Stomach (tissue), 9 donors: ENCODE results near the gene KCNK18. TPM values are rescaled to one million over a fixed set of nuclear protein-coding genes. Genes with fewer than 3 reads are reported as not detected.

Experiments
- DNase-seq, 2 donors: peaks; one replicate each; pipeline versions ENCODE4 v3.0.0 to v3.0.0-alpha.2; 2013 to 2019
- H3K27ac ChIP-seq, 5 donors: fragments of 200-600 bp in 4 of 5; sonication (generic) in 4 of 5; one replicate each; pipeline ENCODE4 v1.5.1; 2013 to 2019; ENCODE audit warnings: mild to moderate bottlenecking in 1 of 5, moderate library complexity in 1 of 5
- H3K27me3 ChIP-seq, 3 donors: fragments of 200-600 bp; sonication (generic); one replicate each; pipeline ENCODE4 v1.5.1; 2017 to 2019; ENCODE audit warnings: mixed run types in 1 of 3
- H3K36me3 ChIP-seq, 4 donors: fragments of 200-600 bp; sonication (generic); 1 replicate in 3 of 4; 2 replicates in 1 of 4; pipeline ENCODE4 v1.5.1; 2016 to 2019
- H3K4me1 ChIP-seq, 4 donors: fragments of 200-600 bp; sonication (generic); one replicate each; pipeline ENCODE4 v1.5.1; 2016 to 2019
- H3K4me3 ChIP-seq, 4 donors: fragments of 200-600 bp; sonication (generic) in 3 of 4; one replicate each; pipeline ENCODE4 v1.5.1; 2016 to 2019; ENCODE audit warnings: mild to moderate bottlenecking in 1 of 4
- H3K9me3 ChIP-seq, 4 donors: fragments of 200-600 bp; sonication (generic); one replicate each; pipeline ENCODE4 v1.5.1; 2016 to 2019
- EP300 ChIP-seq: sonication (generic); formaldehyde crosslinking; IDR thresholded peaks from one replicate; pipeline ENCODE4 v1.6.1; 2017; ENCODE audit warnings: antibody characterized with exemption
- POLR2A ChIP-seq, 4 donors: fragments of 450-650 bp; IDR thresholded peaks; one replicate each; pipeline ENCODE4 v1.6.1; 2016; ENCODE audit warnings: antibody characterized with exemption in 4 of 4, control low read depth in 2 of 4, mild to moderate bottlenecking in 1 of 4, moderate library complexity in 1 of 4
- POLR2AphosphoS5 ChIP-seq, 3 donors: sonication (generic); formaldehyde crosslinking; IDR thresholded peaks; one replicate each; pipeline ENCODE4 v1.6.1; 2016; ENCODE audit warnings: antibody characterized with exemption in 3 of 3
- WGBS, 5 donors: extraction: QIAGEN DNeasy Blood & Tissue Kit in 3 of 5; methylation state at CpG; one replicate each; pipeline versions ENCODE4 v1.1.5 to v1.1.7; 2013 to 2018; 5-methylcytosine and 5-hydroxymethylcytosine counted together
- intact Hi-C: fragments of 100-400 bp; cut with DNase I; formaldehyde crosslinking; loops from one replicate; pipeline ENCODE4 v1.15.1; 2023; ENCODE audit warnings: low total_unique reads
- polyA plus RNA-seq, 3 donors: library from polyadenylated mRNA; stranded (reverse); fragments of 200-250 nt; gene quantifications; one replicate each; pipeline ENCODE4 v1.2.3, GENCODE V29; 2013
- total RNA-seq, 5 donors: library from RNA; depleted of rRNA; stranded (reverse); fragments of >200 nt; gene quantifications; one replicate each; pipeline versions ENCODE4 v1.1.0 to v1.2.3, GENCODE V29; 2014 to 2016
- TF ChIP-seq, protein P1 (sequence below), 7 experiments: fragments of 450-650 bp in 4 of 7; fragments of 200-600 bp in 3 of 7; sonication (generic) in 3 of 7; IDR thresholded peaks; one replicate each; pipeline ENCODE4 v1.5.1; 2016 to 2019; ENCODE audit warnings: antibody characterized with exemption in 7 of 7, control low read depth in 2 of 7, mild to moderate bottlenecking in 1 of 7
- donor health status: healthy with polysubstance abuse.
- donor health status: Bipolar disorder and iron deficiency.
- donor health status: healthy.

Gene KCNK18
- total and polyA plus RNA-seq, 8 donors, result not detected

DNA sequence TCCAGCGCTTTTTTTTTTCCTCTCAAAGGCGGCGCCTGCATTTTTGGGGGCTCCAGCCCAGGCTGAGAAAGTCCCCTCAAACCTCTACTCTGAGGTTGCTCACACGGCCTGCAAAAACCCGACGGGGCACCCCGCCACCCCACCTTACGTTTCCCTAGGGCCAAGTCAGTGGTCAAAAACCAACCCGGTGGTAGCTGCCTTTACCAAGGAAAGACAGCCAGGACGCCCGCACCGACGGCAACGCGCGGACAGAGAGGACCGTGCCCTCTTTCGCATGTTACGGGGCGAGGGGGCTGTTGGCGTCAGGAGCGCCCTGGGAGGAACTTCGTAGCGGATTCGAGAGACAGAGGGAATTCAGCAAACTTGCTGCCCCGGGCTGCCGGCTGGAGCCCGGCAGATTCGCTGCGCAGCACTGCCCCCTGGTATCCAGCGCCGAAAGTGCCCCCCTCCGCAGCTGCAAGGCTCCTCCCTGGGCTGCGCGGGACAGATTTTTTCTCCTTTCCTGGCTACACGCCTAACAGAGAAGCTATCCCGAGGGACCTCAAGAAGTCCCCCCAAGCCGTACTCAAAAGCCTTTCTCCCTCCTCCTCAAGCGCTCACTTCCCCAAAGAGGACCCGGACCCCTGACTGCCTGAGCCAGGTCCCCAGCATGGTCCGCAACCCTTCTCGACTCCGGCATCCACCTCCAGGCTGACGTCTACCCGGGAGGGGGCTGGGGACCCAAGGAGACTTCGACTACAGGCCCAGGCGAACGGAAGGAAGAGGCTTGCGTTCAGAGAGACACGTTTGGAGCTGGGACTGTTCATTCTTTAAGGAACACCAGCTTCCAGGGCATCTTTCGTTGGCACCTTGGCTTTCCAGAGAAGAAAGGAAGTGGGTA lies 31.5 kb upstream of the KCNK18 start:
- Histone ChIP-seq H3K36me3 (no peaks in the 10 kb centered on the region), H3K27me3 (peaks cover 31 to 100% (median 99%) of the 10 kb centered on the region in 3 donors), H3K27ac (no peak overlapping the region), H3K9me3 (no peaks in the 10 kb centered on the region), H3K4me3 (peak overlapping the region; percentile 13 to 46 (median 29)), H3K4me1 (peaks cover 24 to 58% (median 51%) of the 10 kb centered on the region in 4 donors)
- TF ChIP-seq EP300 (no peak), POLR2A (IDR thresholded peaks at IDR 0.05) (no peak), POLR2AphosphoS5 (IDR thresholded peaks at IDR 0.05) (no peak)
- TF ChIP-seq, protein P1, sequence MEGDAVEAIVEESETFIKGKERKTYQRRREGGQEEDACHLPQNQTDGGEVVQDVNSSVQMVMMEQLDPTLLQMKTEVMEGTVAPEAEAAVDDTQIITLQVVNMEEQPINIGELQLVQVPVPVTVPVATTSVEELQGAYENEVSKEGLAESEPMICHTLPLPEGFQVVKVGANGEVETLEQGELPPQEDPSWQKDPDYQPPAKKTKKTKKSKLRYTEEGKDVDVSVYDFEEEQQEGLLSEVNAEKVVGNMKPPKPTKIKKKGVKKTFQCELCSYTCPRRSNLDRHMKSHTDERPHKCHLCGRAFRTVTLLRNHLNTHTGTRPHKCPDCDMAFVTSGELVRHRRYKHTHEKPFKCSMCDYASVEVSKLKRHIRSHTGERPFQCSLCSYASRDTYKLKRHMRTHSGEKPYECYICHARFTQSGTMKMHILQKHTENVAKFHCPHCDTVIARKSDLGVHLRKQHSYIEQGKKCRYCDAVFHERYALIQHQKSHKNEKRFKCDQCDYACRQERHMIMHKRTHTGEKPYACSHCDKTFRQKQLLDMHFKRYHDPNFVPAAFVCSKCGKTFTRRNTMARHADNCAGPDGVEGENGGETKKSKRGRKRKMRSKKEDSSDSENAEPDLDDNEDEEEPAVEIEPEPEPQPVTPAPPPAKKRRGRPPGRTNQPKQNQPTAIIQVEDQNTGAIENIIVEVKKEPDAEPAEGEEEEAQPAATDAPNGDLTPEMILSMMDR (IDR thresholded peaks at IDR 0.05), result peak in 3 of 7 experiments; percentile 28 to 40 (median 36)
- intact Hi-C loops, result no loop called here
- peak in 1 of 2 donors; percentile 77 for DNase-seq
- WGBS, 5 donors, result 2 to 6% (median 4%) methylated on average over 29 to 51 of the region's 51 CpGs

DNA sequence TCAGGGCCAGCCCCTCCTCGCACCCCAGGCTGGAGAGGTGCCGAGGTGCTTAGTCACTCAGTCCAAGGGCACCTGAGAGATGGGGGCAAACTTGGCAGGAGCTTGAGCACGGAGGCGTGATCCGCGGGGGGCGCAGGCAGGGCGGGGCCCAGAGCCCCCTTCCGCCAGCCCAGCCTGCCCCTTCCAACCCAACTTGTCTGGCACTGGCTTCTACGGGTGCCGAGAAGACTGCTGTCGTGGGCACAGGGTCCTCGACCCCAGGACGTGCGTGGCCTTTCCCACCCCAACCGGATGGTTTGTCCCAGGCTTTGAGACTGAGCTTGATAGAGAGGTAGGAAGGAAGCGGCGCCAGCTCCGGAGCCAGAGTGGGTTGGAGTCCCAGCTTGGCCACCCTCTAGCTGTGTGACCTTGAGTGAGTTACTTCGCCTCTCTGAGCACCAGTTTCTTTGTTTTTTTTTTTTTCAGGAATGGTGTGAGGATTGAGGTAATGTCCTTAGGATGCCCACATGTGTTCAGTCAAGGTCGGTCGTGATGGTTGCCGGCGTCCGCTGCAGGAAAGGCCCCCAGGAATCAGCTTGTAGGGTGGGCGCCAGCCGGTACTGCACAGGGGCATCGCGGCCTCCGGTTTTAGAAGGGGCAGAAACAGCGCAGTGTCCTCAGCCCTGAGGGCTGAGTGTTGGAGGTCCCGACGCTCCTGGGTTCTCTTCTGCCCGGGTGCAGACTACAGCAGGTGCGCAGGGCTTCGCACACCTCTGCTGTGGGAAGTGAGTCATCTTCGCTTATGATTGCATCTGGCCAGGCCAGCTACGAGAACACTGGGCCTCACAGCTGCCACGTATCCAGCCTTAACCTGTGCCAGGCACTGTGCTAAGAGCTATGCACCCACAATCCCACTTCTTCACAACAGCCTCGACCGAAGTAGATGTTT lies 30.6 kb upstream of the KCNK18 start:
- TF ChIP-seq, protein P1 (IDR thresholded peaks at IDR 0.05), result no peak
- no peak for TF ChIP-seq EP300
- no peak for TF ChIP-seq POLR2AphosphoS5 (IDR thresholded peaks at IDR 0.05)
- no peak for TF ChIP-seq POLR2A (IDR thresholded peaks at IDR 0.05)
- Histone ChIP-seq H3K36me3 (no peaks in the 10 kb centered on the region), H3K4me1 (peaks cover 24 to 58% (median 51%) of the 10 kb centered on the region in 4 donors), H3K27me3 (peaks cover 22 to 100% (median 92%) of the 10 kb centered on the region in 3 donors), H3K4me3 (no peak overlapping the region), H3K27ac (no peak overlapping the region), H3K9me3 (no peaks in the 10 kb centered on the region)
- WGBS, 5 donors, result 9 to 17% (median 10%) methylated on average over 33 to 41 of the region's 41 CpGs
- peak in 1 of 2 donors; percentile 21 for DNase-seq
- intact Hi-C loops, result no loop called here

DNA sequence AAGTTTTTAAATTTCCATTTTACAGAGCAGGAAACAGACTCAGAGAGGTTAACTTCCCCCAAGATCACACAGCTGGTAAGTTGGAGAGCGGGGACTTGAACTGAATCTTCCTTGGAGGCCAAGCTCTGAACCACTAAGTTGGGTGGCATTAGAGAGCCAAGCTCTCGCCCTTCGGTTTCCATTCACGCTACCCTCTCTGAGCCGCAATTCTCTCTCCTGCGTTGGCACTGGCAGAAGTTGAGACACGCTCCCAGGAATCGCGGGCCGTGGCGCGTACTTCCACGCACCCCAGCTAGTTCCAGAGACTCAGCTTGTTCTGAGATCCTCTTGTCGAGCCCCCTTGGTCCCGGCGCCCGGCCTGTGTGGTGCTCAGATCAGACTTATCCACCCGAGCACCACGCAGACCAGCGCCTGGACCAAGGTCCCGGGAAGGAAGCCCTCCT lies 29.9 kb upstream of the KCNK18 start:
- DNase-seq, result no peak
- Histone ChIP-seq H3K9me3 (no peaks in the 10 kb centered on the region), H3K27me3 (peaks cover 21 to 100% (median 90%) of the 10 kb centered on the region in 3 donors), H3K4me3 (peak overlapping the region in 1 of 4 donors; percentile 41), H3K4me1 (peaks cover 24 to 55% (median 48%) of the 10 kb centered on the region in 4 donors), H3K27ac (no peak overlapping the region), H3K36me3 (no peaks in the 10 kb centered on the region)
- TF ChIP-seq EP300, result no peak
- TF ChIP-seq, protein P1 (IDR thresholded peaks at IDR 0.05), result no peak
- no peak for TF ChIP-seq POLR2AphosphoS5 (IDR thresholded peaks at IDR 0.05)
- TF ChIP-seq POLR2A (IDR thresholded peaks at IDR 0.05), result no peak
- intact Hi-C loops, result no loop called here
- WGBS, 5 donors, result 13 to 21% (median 15%) methylated on average over 20 to 21 of the region's 21 CpGs
